Esophagus muscularis mucosa (tissue), 3 donors: ENCODE data around the gene TMA7.
A peak's percentile ranks its signal among the peaks of the same experiment; 100 is the strongest.

Experiments
- POLR2A ChIP-seq: fragments of 450-650 bp; IDR thresholded peaks from one replicate; pipeline ENCODE4 v1.6.1; 2017; ENCODE audit warnings: antibody characterized with exemption, moderate library complexity, mild to moderate bottlenecking, low read depth
- TF ChIP-seq, protein P1 (sequence below), 3 experiments: fragments of 200-600 bp in 2 of 3; fragments of 450-650 bp in 1 of 3; sonication (generic) in 2 of 3; IDR thresholded peaks; one replicate each; pipeline ENCODE4 v1.5.1; 2017 to 2019; ENCODE audit warnings: antibody characterized with exemption in 3 of 3, mild to moderate bottlenecking in 2 of 3, moderate library complexity in 1 of 3

DNA sequence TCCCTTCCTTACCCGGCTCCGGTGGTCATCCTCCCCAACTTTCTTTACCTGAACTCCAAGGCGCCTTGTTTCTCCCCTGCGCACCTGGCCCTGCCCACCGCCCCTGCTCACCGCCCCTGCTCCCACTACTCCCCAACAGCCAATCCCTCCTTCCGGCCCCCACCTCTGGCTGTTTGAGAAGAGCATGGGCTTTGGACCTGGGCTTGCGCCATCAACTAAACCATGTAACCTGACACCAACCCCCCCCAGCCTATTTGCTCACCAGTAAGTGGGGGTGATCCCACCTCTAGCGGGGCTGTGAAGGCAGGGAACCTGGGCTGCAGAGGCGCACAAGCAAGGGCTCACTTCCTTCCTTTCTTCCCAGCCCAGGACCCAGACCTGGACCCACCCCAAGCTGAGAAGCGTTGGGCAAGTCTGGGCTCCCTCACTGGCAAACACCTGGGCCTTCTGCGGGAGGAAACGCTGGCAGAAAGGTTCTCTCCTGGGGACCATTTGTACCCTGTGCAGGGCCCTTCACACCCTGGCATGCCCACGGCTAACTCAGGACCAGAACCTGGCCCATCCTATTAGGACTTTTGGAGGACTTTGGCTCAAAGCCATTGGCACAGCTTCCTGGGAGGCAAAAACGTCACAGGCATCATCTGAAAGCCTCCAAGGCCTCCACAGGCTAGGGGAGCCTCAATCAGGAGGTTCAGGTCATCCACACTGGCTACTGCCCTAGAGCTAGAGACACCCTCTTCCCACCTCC is 9.9 kb upstream of the TMA7 start, which contains the start of gene PLXNB1:
- TF ChIP-seq, protein P1, sequence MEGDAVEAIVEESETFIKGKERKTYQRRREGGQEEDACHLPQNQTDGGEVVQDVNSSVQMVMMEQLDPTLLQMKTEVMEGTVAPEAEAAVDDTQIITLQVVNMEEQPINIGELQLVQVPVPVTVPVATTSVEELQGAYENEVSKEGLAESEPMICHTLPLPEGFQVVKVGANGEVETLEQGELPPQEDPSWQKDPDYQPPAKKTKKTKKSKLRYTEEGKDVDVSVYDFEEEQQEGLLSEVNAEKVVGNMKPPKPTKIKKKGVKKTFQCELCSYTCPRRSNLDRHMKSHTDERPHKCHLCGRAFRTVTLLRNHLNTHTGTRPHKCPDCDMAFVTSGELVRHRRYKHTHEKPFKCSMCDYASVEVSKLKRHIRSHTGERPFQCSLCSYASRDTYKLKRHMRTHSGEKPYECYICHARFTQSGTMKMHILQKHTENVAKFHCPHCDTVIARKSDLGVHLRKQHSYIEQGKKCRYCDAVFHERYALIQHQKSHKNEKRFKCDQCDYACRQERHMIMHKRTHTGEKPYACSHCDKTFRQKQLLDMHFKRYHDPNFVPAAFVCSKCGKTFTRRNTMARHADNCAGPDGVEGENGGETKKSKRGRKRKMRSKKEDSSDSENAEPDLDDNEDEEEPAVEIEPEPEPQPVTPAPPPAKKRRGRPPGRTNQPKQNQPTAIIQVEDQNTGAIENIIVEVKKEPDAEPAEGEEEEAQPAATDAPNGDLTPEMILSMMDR (IDR thresholded peaks at IDR 0.05) = no peak
- TF ChIP-seq POLR2A = peak; percentile 33
